DND-41 (cell line): Measurements from ENCODE around the gene SMARCD1.
A peak's percentile ranks its signal among the peaks of the same experiment; 100 is the strongest.
"Not testable (repeated sequence)": the region's sequence is repeated elsewhere in the genome, so short reads cannot be mapped to it uniquely, and the experiment has no call there.

ENCODE experiments used
- ATAC-seq: fragments of 200-7000 bp; cut with Tn5 transposase; 3 replicates; pipeline ENCODE4 v1.9.1; 2021; ENCODE audit warnings: low read depth; ENCODE audit not compliant: insufficient read depth
- DNase-seq: peaks from one replicate; pipeline ENCODE4 v3.0.0-alpha.2; 2020
- H2AFZ ChIP-seq: 2 replicates; pipeline ENCODE4 v1.6.0; 2012; ENCODE audit warnings: low read depth, low read length
- H3K27ac ChIP-seq: 2 replicates; pipeline ENCODE4 v1.5.1; 2012; ENCODE audit warnings: low read length, inconsistent platforms
- H3K27me3 ChIP-seq: fragments of 200-600 bp; sonication (generic); 2 replicates; pipeline ENCODE4 v1.6.0; 2012; ENCODE audit warnings: low read length, mild to moderate bottlenecking, inconsistent platforms; ENCODE audit not compliant: insufficient read depth, poor library complexity
- H3K36me3 ChIP-seq: 2 replicates; pipeline ENCODE4 v1.5.1; 2012; ENCODE audit warnings: low read length, inconsistent platforms; ENCODE audit not compliant: insufficient read depth
- H3K4me1 ChIP-seq: 2 replicates; pipeline ENCODE4 v1.5.1; 2012; ENCODE audit warnings: mild to moderate bottlenecking, low read length; ENCODE audit not compliant: insufficient read depth
- H3K4me2 ChIP-seq: 2 replicates; pipeline ENCODE4 v1.6.0; 2012; ENCODE audit warnings: mild to moderate bottlenecking, moderate library complexity, low read length, inconsistent platforms; ENCODE audit not compliant: insufficient read depth
- H3K4me3 ChIP-seq, 2 experiments: fragments of 200-600 bp in 1 of 2; shearing (Covaris generic) in 1 of 2; 2 replicates each; pipeline ENCODE4 v1.5.1; 2012 to 2016; ENCODE audit warnings: inconsistent platforms in 2 of 2, low read length in 2 of 2, mild to moderate bottlenecking in 2 of 2, low read depth in 1 of 2, moderate library complexity in 1 of 2
- H3K79me2 ChIP-seq: 2 replicates; pipeline ENCODE4 v1.6.0; 2012; ENCODE audit warnings: low read length, inconsistent platforms; ENCODE audit not compliant: insufficient read depth
- H3K9ac ChIP-seq: 2 replicates; pipeline ENCODE4 v1.6.0; 2012; ENCODE audit warnings: low read depth, mild to moderate bottlenecking, inconsistent platforms, low read length, moderate library complexity
- H3K9me3 ChIP-seq: 2 replicates; pipeline ENCODE4 v1.5.1; 2012; ENCODE audit warnings: low read length, moderate library complexity, mild to moderate bottlenecking, inconsistent platforms; ENCODE audit not compliant: insufficient read depth, severe bottlenecking
- H4K20me1 ChIP-seq: 2 replicates; pipeline ENCODE4 v1.6.0; 2012; ENCODE audit warnings: low read length; ENCODE audit not compliant: insufficient read depth
- CTCF ChIP-seq: IDR thresholded peaks from 2 replicates; pipeline ENCODE4 v1.5.1; 2012; ENCODE audit warnings: borderline replicate concordance, low read length, moderate library complexity, mild to moderate bottlenecking; ENCODE audit not compliant: poor library complexity, severe bottlenecking; ENCODE audit errors: extremely low read depth
- EZH2 ChIP-seq: IDR thresholded peaks from 3 replicates; pipeline ENCODE4 v1.6.1; 2012; ENCODE audit warnings: borderline replicate concordance, low read depth, mild to moderate bottlenecking, moderate library complexity, low read length, inconsistent platforms; ENCODE audit not compliant: severe bottlenecking

SMARCD1 gene

DNA sequence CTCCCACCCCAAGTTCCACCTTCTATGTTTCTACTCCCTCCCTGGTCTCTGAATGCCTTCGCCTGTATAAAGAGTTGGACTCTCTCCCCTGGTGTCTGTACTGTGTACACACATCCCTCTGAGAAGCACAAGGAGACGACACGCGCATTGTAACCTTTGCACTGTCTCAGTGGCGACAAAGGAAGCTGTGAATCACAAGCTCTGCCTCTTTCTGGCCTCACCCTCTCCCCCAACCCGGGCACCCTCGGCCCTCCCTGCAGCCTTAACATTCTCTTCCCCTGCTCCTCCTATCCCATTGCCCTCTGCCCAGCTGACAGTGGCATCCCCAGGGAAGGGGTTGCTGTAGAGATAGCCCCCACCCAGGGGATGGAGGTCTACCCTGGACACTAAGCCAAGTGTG is 2.5 kb upstream of the SMARCD1 start:
- Histone ChIP-seq H2AFZ (no peak overlapping the region), H3K79me2 (peaks cover 33% of the 10 kb centered on the region), H3K9ac (no peak overlapping the region), H4K20me1 (peaks cover 14% of the 10 kb centered on the region), H3K27me3 (no peaks in the 10 kb centered on the region), H3K4me1 (peaks cover 35% of the 10 kb centered on the region), H3K4me3 (no peak overlapping the region), H3K27ac (no peak overlapping the region), H3K4me2 (no peak overlapping the region), H3K9me3 (no peaks in the 10 kb centered on the region), H3K36me3 (peaks cover 18% of the 10 kb centered on the region)
- ATAC-seq (no peak), DNase-seq (no peak)
- TF ChIP-seq EZH2 (no peak), CTCF (no peak)

- no peak for ATAC-seq
- peak overlapping the region; percentile 3; the same call in 1 of the 2 replicates for H3K27ac ChIP-seq
Observed at GRCh38 chr12:50083301-50083700, 1.8 kb upstream of the SMARCD1 start.

DNA sequence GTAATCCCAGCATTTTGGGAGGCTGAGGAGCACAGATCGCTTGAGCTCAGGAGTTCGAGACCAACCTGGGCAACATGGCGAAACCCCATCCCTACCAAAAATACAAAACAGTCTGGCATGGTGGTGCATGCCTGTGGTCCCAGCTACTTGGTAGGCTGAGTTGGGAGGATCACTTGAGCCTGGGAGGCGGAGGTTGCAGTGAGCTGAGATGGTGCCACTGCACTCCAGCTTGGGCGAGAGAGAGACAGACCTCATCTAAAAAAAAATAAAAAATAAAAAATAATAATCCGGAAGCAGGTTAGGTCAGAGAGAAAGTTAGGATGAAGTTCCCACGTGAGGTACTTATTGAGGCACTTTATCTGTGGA is 750 bp upstream of the SMARCD1 start:
- peak; percentile 28 for DNase-seq
- Histone ChIP-seq H4K20me1 (peaks cover 22% of the 10 kb centered on the region), H3K4me1 (peaks cover 43% of the 10 kb centered on the region), H2AFZ (peak overlapping the region; percentile 99), H3K27ac (peak overlapping the region; percentile 88), H3K9ac (peak overlapping the region; percentile 79), H3K4me3 (peak overlapping the region; percentile 80 to 98), H3K79me2 (peaks cover 44% of the 10 kb centered on the region), H3K4me2 (peak overlapping the region; percentile 75), H3K36me3 (peaks cover 35% of the 10 kb centered on the region)
- H3K27me3 ChIP-seq, H3K9me3 ChIP-seq, ATAC-seq: not testable (repeated sequence)

More at GRCh38 chr12:50083301-50083700, 1.8 kb upstream of the SMARCD1 start:
- Histone ChIP-seq H3K4me1 (peaks cover 41% of the 10 kb centered on the region), H3K27me3 (no peaks in the 10 kb centered on the region), H2AFZ (peak overlapping the region; percentile 41; the same call in 1 of the 2 replicates), H3K79me2 (peaks cover 33% of the 10 kb centered on the region), H4K20me1 (peaks cover 14% of the 10 kb centered on the region), H3K9ac (no peak overlapping the region), H3K9me3 (no peaks in the 10 kb centered on the region), H3K4me2 (peak overlapping the region; percentile 75), H3K36me3 (peaks cover 25% of the 10 kb centered on the region), H3K4me3 (no peak overlapping the region)
- TF ChIP-seq CTCF (no peak), EZH2 (no peak)
- no peak for DNase-seq

DNA sequence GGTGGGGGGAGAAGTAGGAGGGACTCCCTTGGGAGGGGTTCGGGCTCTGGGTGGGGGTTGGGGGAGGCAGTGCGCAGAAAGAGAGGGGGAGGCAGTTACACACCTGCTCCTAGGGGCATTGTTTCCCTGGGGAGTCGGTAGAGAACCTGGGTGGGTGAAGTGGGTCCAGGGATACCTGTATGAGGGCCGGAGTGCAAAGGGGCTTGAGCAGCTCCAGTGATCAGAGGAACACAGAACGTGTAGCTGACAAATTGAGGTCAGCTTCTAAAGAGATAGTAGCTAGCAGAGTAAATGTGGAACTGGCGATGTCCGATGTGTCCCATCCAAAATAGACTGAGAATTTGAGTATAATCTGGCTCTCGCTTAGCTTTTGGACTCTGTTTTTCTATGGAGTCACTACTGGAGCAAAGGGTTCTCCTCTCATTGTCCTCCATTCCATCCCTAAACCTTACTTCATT is 502 bp downstream of the SMARCD1 start:
- Histone ChIP-seq H3K27me3 (no peaks in the 10 kb centered on the region), H3K9me3 (no peaks in the 10 kb centered on the region), H2AFZ (no peak overlapping the region; the same call in 1 of the 2 replicates), H3K27ac (peak overlapping the region; percentile 88), H3K9ac (peak overlapping the region; percentile 79), H3K4me3 (peak overlapping the region; percentile 80 to 98), H3K79me2 (peaks cover 53% of the 10 kb centered on the region), H3K4me1 (peaks cover 43% of the 10 kb centered on the region), H3K4me2 (peak overlapping the region; percentile 97), H3K36me3 (peaks cover 48% of the 10 kb centered on the region), H4K20me1 (peaks cover 26% of the 10 kb centered on the region)
- DNase-seq (no peak), ATAC-seq (no peak; the same call in 1 of the 3 replicates)
- no peak for TF ChIP-seq CTCF
- no peak for TF ChIP-seq EZH2
